HepG2 (cell line): ENCODE results near the gene S100A12. TPM values are rescaled to one million over a fixed set of nuclear protein-coding genes. Genes with fewer than 3 reads are reported as not detected.

ENCODE experiments used
- ATAC-seq: fragments of 200-7000 bp; cut with Tn5 transposase; 3 replicates; pipeline ENCODE4 v1.9.1; 2020; ENCODE audit warnings: mild to moderate bottlenecking, moderate library complexity
- BruUV-seq: library from RNA; stranded (reverse); fragments of 400-500 nt; replicated peaks from 2 replicates; lab custom pipeline; 2021; lab: Mats Ljungman, UMichigan
- CTCF ChIA-PET: fragments of 300-600 bp; formaldehyde crosslinking; extraction: SDS; loops from one replicate; lab custom pipeline; 2021; ENCODE audit warnings: low total read pairs, inconsistent platforms, low intra/inter-chr PET ratio; lab: Yijun Ruan, JAX
- POLR2A ChIA-PET: fragments of 350-600 bp; sonication (Branson Sonifier 250); formaldehyde crosslinking; loops from one replicate; lab custom pipeline; 2020; ENCODE audit warnings: antibody characterized with exemption, inconsistent platforms; lab: Yijun Ruan, JAX
- DNase-seq: peaks from one replicate; pipeline ENCODE4 v3.0.0-alpha.2; 2015; ENCODE audit warnings: low spot score
- FAIRE-seq: peaks from 3 replicates; lab custom pipeline; 2011; peaks lifted over from hg19 to GRCh38; lab: Jason Lieb, UNC
- H2AFZ ChIP-seq: one replicate; pipeline ENCODE4 v1.6.1; 2011; ENCODE audit warnings: low read length, inconsistent platforms
- H3K27ac ChIP-seq: fragments of 300-600 bp; 3 replicates; pipeline ENCODE4 v1.8.0; 2011; ENCODE audit warnings: mixed run types, mild to moderate bottlenecking, mixed read lengths, low read length, inconsistent platforms; ENCODE audit not compliant: insufficient read depth; ENCODE audit errors: extremely low read length
- H3K27me3 ChIP-seq, 2 experiments: fragments of 200-600 bp in 1 of 2; 2 replicates in 1 of 2; 3 replicates in 1 of 2; pipeline versions ENCODE4 v1.6.0 to v1.8.0; 2011; ENCODE audit warnings: low read length in 2 of 2, mild to moderate bottlenecking in 2 of 2, moderate library complexity in 2 of 2, inconsistent platforms in 1 of 2; ENCODE audit not compliant: insufficient read depth in 2 of 2, control insufficient read depth in 1 of 2
- H3K36me3 ChIP-seq, 2 experiments: fragments of 200-600 bp in 1 of 2; replicated peaks in 1 of 2; 2 replicates in 1 of 2; 3 replicates in 1 of 2; pipeline versions ENCODE4 v1.5.1 to v1.8.0; 2011; ENCODE audit warnings: low read length in 2 of 2, inconsistent platforms in 1 of 2; ENCODE audit not compliant: insufficient read depth in 2 of 2, control insufficient read depth in 1 of 2
- H3K4me1 ChIP-seq: 2 replicates; pipeline ENCODE4 v1.5.1; 2012; ENCODE audit warnings: low read length, inconsistent platforms; ENCODE audit not compliant: insufficient read depth
- H3K4me2 ChIP-seq: 2 replicates; pipeline ENCODE4 v1.6.0; 2011; ENCODE audit warnings: low read depth, low read length, inconsistent platforms
- H3K4me3 ChIP-seq, 3 experiments: fragments of 200-600 bp in 1 of 3; sonication (generic), shearing (Covaris generic) in 1 of 3; replicated peaks in 1 of 3; 2 replicates each; pipeline ENCODE4 v1.5.1; 2011 to 2016; ENCODE audit warnings: low read length in 3 of 3, inconsistent platforms in 2 of 3, low read depth in 2 of 3, mild to moderate bottlenecking in 2 of 3, control low read depth in 1 of 3, mixed read lengths in 1 of 3; ENCODE audit not compliant: insufficient read depth in 1 of 3
- H3K79me2 ChIP-seq: one replicate; pipeline ENCODE4 v1.6.1; 2011; ENCODE audit warnings: low read length, inconsistent platforms; ENCODE audit not compliant: insufficient read depth
- H3K9ac ChIP-seq: 2 replicates; pipeline ENCODE4 v1.6.0; 2011; ENCODE audit warnings: mild to moderate bottlenecking, low read depth, low read length, inconsistent platforms; ENCODE audit not compliant: insufficient read depth
- H3K9me3 ChIP-seq: 2 replicates; pipeline ENCODE4 v1.5.1; 2012; ENCODE audit warnings: mild to moderate bottlenecking, low read length
- H4K20me1 ChIP-seq: 2 replicates; pipeline ENCODE4 v1.6.0; 2011; ENCODE audit warnings: inconsistent platforms, mild to moderate bottlenecking, low read length, moderate library complexity; ENCODE audit not compliant: insufficient read depth
- ARID2 ChIP-seq: sonication (generic); formaldehyde crosslinking; IDR thresholded peaks from 2 replicates; pipeline ENCODE4 v1.8.1; 2022; ENCODE audit warnings: mild to moderate bottlenecking, missing genetic modification reagents, borderline replicate concordance
- E2F1 ChIP-seq: sonication (generic); formaldehyde crosslinking; IDR thresholded peaks from 2 replicates; pipeline ENCODE4 v1.5.0; 2020; ENCODE audit warnings: missing genetic modification reagents
- GPN1 ChIP-seq: sonication (generic); formaldehyde crosslinking; IDR thresholded peaks from 2 replicates; pipeline ENCODE4 v1.5.1; 2020; ENCODE audit warnings: missing genetic modification reagents, borderline replicate concordance
- HNRNPL ChIP-seq: fragments of 200-400 bp; formaldehyde crosslinking; IDR thresholded peaks from 2 replicates; pipeline ENCODE4 v1.6.1; 2017; ENCODE audit warnings: mild to moderate bottlenecking, low read depth, low read length
- RBFOX2 ChIP-seq: fragments of 200-400 bp; formaldehyde crosslinking; IDR thresholded peaks from 2 replicates; pipeline ENCODE4 v1.6.1; 2017; ENCODE audit warnings: low read depth, mild to moderate bottlenecking, low read length
- SP140L ChIP-seq: sonication (generic); formaldehyde crosslinking; IDR thresholded peaks from 2 replicates; pipeline ENCODE4 v1.4.0; 2020; ENCODE audit warnings: missing genetic modification reagents, borderline replicate concordance
- TRAFD1 ChIP-seq: sonication (generic); formaldehyde crosslinking; IDR thresholded peaks from 2 replicates; pipeline ENCODE4 v1.5.1; 2020; ENCODE audit warnings: missing genetic modification reagents, mild to moderate bottlenecking, borderline replicate concordance
- ZNF160 ChIP-seq: sonication (generic); formaldehyde crosslinking; IDR thresholded peaks from 2 replicates; pipeline ENCODE4 v1.8.0; 2022; ENCODE audit warnings: mild to moderate bottlenecking, inconsistent platforms, missing genetic modification reagents
- ZNF451 ChIP-seq: sonication (generic); formaldehyde crosslinking; IDR thresholded peaks from 2 replicates; pipeline ENCODE4 v1.5.0; 2020; ENCODE audit warnings: mild to moderate bottlenecking, missing genetic modification reagents
- ZNF556 ChIP-seq: sonication (generic); formaldehyde crosslinking; IDR thresholded peaks from 2 replicates; pipeline ENCODE4 v1.4.0; 2020; ENCODE audit warnings: mild to moderate bottlenecking, missing genetic modification reagents, borderline replicate concordance
- ZNF644 ChIP-seq: IDR thresholded peaks from 2 replicates; pipeline ENCODE4 v1.6.1; 2016; ENCODE audit warnings: low read depth
- WGBS: methylation state at CpG from one replicate; pipeline ENCODE4 v1.1.6; 2017; ENCODE audit warnings: low lambda C conversion rate; 5-methylcytosine and 5-hydroxymethylcytosine counted together
- in situ Hi-C: cut with HindIII; loops from 2 replicates; pipeline ENCODE4 v1.10.0; 2017; ENCODE audit warnings: low pct_unique_long_range_greater_than_20kb; ENCODE audit not compliant: extremely low pct_ligation_motif_present
- intact Hi-C: fragments of 100-400 bp; cut with micrococcal nuclease; formaldehyde crosslinking; loops from one replicate; pipeline ENCODE4 v1.10.0; 2022; ENCODE audit not compliant: unreplicated experiment
- polyA plus RNA-seq, 8 experiments: library from polyadenylated mRNA; depleted of rRNA in 3 of 8; stranded (reverse) in 7 of 8; unstranded in 1 of 8; fragments of >200 nt; fragmentation: Illumina TruSeq in 4 of 8; extraction: Trizol in 4 of 8; gene quantifications; 2 replicates each; pipeline versions ENCODE4 v1.2.1 to v1.2.3, GENCODE V29; 2011 to 2016; ENCODE audit warnings: low read depth in 4 of 8, missing spikeins in 1 of 8, mixed read lengths in 1 of 8; ENCODE audit not compliant: insufficient read depth in 1 of 8
- total RNA-seq, 5 experiments: library from RNA; depleted of rRNA; stranded (reverse); fragments of >200 nt; fragmentation: Illumina TruSeq; extraction: Trizol; gene quantifications; 2 replicates each; pipeline ENCODE4 v1.2.3, GENCODE V29; 2016; ENCODE audit warnings: low read depth in 1 of 5

The S100A12 gene
- total and polyA plus RNA-seq, 2 of the 13 experiments (the other 11 are each of a cell fraction or from before 2014, with no cell fraction given), result not detected

- ChIA-PET CTCF (no interaction called here), POLR2A (no interaction called here)
- TF ChIP-seq ZNF160 (CRISPR knock-in tag) (no peak), HNRNPL (no peak), ZNF451 (no peak), GPN1 (no peak), SP140L (CRISPR knock-in tag) (no peak), ZNF556 (no peak), ZNF644 (CRISPR knock-in tag) (no peak), E2F1 (CRISPR knock-in tag) (no peak), TRAFD1 (CRISPR knock-in tag) (no peak), ARID2 (no peak), RBFOX2 (no peak)
- Histone ChIP-seq H3K79me2 (no peaks in the 10 kb centered on the region), H3K4me1 (no peaks in the 10 kb centered on the region), H3K4me3 (no peak overlapping the region), H3K4me2 (no peak overlapping the region), H2AFZ (no peak overlapping the region), H3K27ac (no peak overlapping the region), H3K9me3 (no peaks in the 10 kb centered on the region), H3K36me3 (no peaks in the 10 kb centered on the region), H3K9ac (no peak overlapping the region), H3K27me3 (peaks cover 1 to 6% of the 10 kb centered on the region in 2 experiments; a peak in 3 of 5 replicates), H4K20me1 (peaks cover 5% of the 10 kb centered on the region)
- DNase-seq (no peak), ATAC-seq (peak; percentile 69), FAIRE-seq (no peak)
- intact Hi-C loops (no loop called here), in situ Hi-C loops (loop anchor here (5.0 kb wide), 1 partner anchor 148 kb away; no protein-coding TSS in a partner anchor)
- BruUV-seq, result no TSS peak
- 2% methylated on average over 15 of the region's 17 CpGs for WGBS
Observed at GRCh38 chr1:153349363-153350320, 25.8 kb downstream of the S100A12 start.
